Astrocyte of the cerebellum (primary cell): ENCODE measurements around the gene THUMPD1.

ENCODE experiments used
- DNase-seq: peaks from one replicate; pipeline ENCODE4 v3.0.0-alpha.2; 2011; ENCODE audit warnings: low read depth
- H3K4me3 ChIP-seq: 2 replicates; pipeline ENCODE4 v1.5.1; 2011; ENCODE audit warnings: mild to moderate bottlenecking, low read depth, low read length, moderate library complexity
- CTCF ChIP-seq: IDR thresholded peaks from 2 replicates; pipeline ENCODE4 v1.5.1; 2012; ENCODE audit warnings: low read length, low read depth, moderate library complexity, mild to moderate bottlenecking; ENCODE audit errors: missing control alignments
- in situ Hi-C: cut with HindIII; loops from 2 replicates; pipeline ENCODE4 v1.10.0; 2017; ENCODE audit warnings: low sequenced_read_pairs

THUMPD1 gene

GRCh38 chr16:20750558-20750957 lies 8.9 kb upstream of the THUMPD1 start:
- no peak overlapping the region for H3K4me3 ChIP-seq
- no peak for DNase-seq
- in situ Hi-C loops: no loop called here
- TF ChIP-seq CTCF: no peak

- no peak overlapping the region for H3K4me3 ChIP-seq
- TF ChIP-seq CTCF: no peak
- in situ Hi-C loops: no loop called here
- DNase-seq: no peak
Measured at GRCh38 chr16:20749474-20749873, 7.9 kb upstream of the THUMPD1 start.

GRCh38 chr16:20747030-20747816 lies 5.6 kb upstream of the THUMPD1 start:
- no peak for DNase-seq
- no peak for TF ChIP-seq CTCF
- in situ Hi-C loops: no loop called here
- no peak overlapping the region for H3K4me3 ChIP-seq

GRCh38 chr16:20746461-20746860 lies 4.8 kb upstream of the THUMPD1 start:
- no peak overlapping the region for H3K4me3 ChIP-seq

GRCh38 chr16:20744922-20745440 lies 3.4 kb upstream of the THUMPD1 start:
- no peak overlapping the region for H3K4me3 ChIP-seq
- no peak for TF ChIP-seq CTCF
- in situ Hi-C loops: no loop called here
- no peak for DNase-seq

More at GRCh38 chr16:20746461-20746860, 4.8 kb upstream of the THUMPD1 start:
- no peak for TF ChIP-seq CTCF
- in situ Hi-C loops: no loop called here
- DNase-seq: no peak

GRCh38 chr16:20743591-20743990 lies 2.0 kb upstream of the THUMPD1 start:
- TF ChIP-seq CTCF: no peak
- no peak for DNase-seq
- in situ Hi-C loops: no loop called here
- no peak overlapping the region for H3K4me3 ChIP-seq
